SK-N-SH (cell line): ENCODE results near the gene FGF9. TPM values are rescaled to one million over a fixed set of nuclear protein-coding genes. Genes with fewer than 3 reads are reported as not detected.

ENCODE experiments used
- CTCF ChIA-PET: fragments of 300-600, 350-600 bp; formaldehyde crosslinking; extraction: SDS; loops from one replicate; lab custom pipeline; 2021; lab: Yijun Ruan, JAX
- POLR2A ChIA-PET: fragments of 350-600 bp; sonication (Branson Sonifier 250); formaldehyde crosslinking; extraction: SDS; loops from one replicate; lab custom pipeline; 2020; ENCODE audit warnings: antibody characterized with exemption, inconsistent platforms; lab: Yijun Ruan, JAX
- DNase-seq: peaks from one replicate; pipeline ENCODE4 v3.0.0; 2012
- H2AFZ ChIP-seq: fragments of 200-600 bp; sonication (generic); 2 replicates; pipeline ENCODE4 v1.8.1; 2016; ENCODE audit warnings: antibody characterized with exemption, mild to moderate bottlenecking, low read depth
- H3F3A ChIP-seq: fragments of 200-600 bp; sonication (generic); replicated peaks from 2 replicates; pipeline ENCODE3; 2016; ENCODE audit warnings: antibody characterized with exemption, mild to moderate bottlenecking; ENCODE audit not compliant: insufficient read depth
- H3K27ac ChIP-seq, 2 experiments: fragments of 200-500 bp in 1 of 2; fragments of 200-600 bp in 1 of 2; sonication (Bioruptor generic) in 1 of 2; sonication (generic), shearing (Covaris generic) in 1 of 2; 2 replicates each; pipeline versions ENCODE4 v1.5.1 to v1.6.1; 2014 to 2016; ENCODE audit warnings: low read depth in 2 of 2, inconsistent platforms in 1 of 2, low read length in 1 of 2, mild to moderate bottlenecking in 1 of 2, mixed read lengths in 1 of 2
- H3K27me3 ChIP-seq: fragments of 200-600 bp; sonication (generic), shearing (Covaris generic); 2 replicates; pipeline ENCODE4 v1.6.1; 2016; ENCODE audit warnings: mixed run types; ENCODE audit not compliant: insufficient read depth
- H3K36me3 ChIP-seq, 2 experiments: fragments of 200-500 bp in 1 of 2; fragments of 200-600 bp in 1 of 2; sonication (Bioruptor generic) in 1 of 2; sonication (generic) in 1 of 2; replicated peaks in 1 of 2; 2 replicates each; pipeline versions ENCODE3 to v1.5.1; 2014 to 2016; ENCODE audit warnings: low read length in 1 of 2, mild to moderate bottlenecking in 1 of 2; ENCODE audit not compliant: insufficient read depth in 2 of 2, control insufficient read depth in 1 of 2
- H3K4me1 ChIP-seq, 2 experiments: fragments of 200-500 bp in 1 of 2; fragments of 200-600 bp in 1 of 2; sonication (Bioruptor generic) in 1 of 2; sonication (generic), shearing (Covaris generic) in 1 of 2; 2 replicates each; pipeline versions ENCODE4 v1.5.1 to v1.6.1; 2014 to 2016; ENCODE audit warnings: low read depth in 1 of 2, low read length in 1 of 2, mixed run types in 1 of 2; ENCODE audit not compliant: insufficient read depth in 2 of 2, control insufficient read depth in 1 of 2
- H3K4me2 ChIP-seq: fragments of 200-600 bp; sonication (generic), shearing (Covaris generic); 2 replicates; pipeline ENCODE4 v1.6.1; 2017; ENCODE audit warnings: mixed run types
- H3K4me3 ChIP-seq, 2 experiments: fragments of 200-500 bp in 1 of 2; fragments of 200-600 bp in 1 of 2; sonication (Bioruptor generic) in 1 of 2; sonication (generic), shearing (Covaris generic) in 1 of 2; 2 replicates each; pipeline versions ENCODE4 v1.5.1 to v1.8.1; 2014 to 2016; ENCODE audit warnings: low read depth in 2 of 2, inconsistent platforms in 1 of 2, low read length in 1 of 2, mild to moderate bottlenecking in 1 of 2, mixed read lengths in 1 of 2, moderate library complexity in 1 of 2
- H3K79me2 ChIP-seq: fragments of 200-600 bp; sonication (generic); 2 replicates; pipeline ENCODE4 v1.8.1; 2017; ENCODE audit warnings: mild to moderate bottlenecking; ENCODE audit not compliant: insufficient read depth
- H3K9ac ChIP-seq: fragments of 200-600 bp; sonication (generic); 2 replicates; pipeline ENCODE4 v1.6.1; 2017; ENCODE audit warnings: mixed run types
- H3K9me2 ChIP-seq: fragments of 200-600 bp; sonication (generic); 2 replicates; pipeline ENCODE4 v1.6.1; 2017; ENCODE audit warnings: mixed run types
- H3K9me3 ChIP-seq: fragments of 200-600 bp; sonication (generic); 2 replicates; pipeline ENCODE4 v1.6.1; 2017; ENCODE audit warnings: mixed run types, mild to moderate bottlenecking, moderate library complexity
- H4K20me1 ChIP-seq: fragments of 200-600 bp; sonication (generic); 2 replicates; pipeline ENCODE4 v1.6.1; 2017; ENCODE audit warnings: mild to moderate bottlenecking, mixed run types; ENCODE audit not compliant: insufficient read depth
- CHD2 ChIP-seq: fragments of 150-350 bp; IDR thresholded peaks from 2 replicates; pipeline ENCODE4 v1.6.1; 2018; ENCODE audit warnings: low read length; ENCODE audit not compliant: partially characterized antibody
- CTCF ChIP-seq: fragments of 200-600 bp; sonication (generic); IDR thresholded peaks from 2 replicates; pipeline ENCODE4 v1.6.1; 2017; ENCODE audit warnings: antibody characterized with exemption, mild to moderate bottlenecking, moderate library complexity
- ELF1 ChIP-seq: IDR thresholded peaks from 2 replicates; pipeline ENCODE4 v1.4.0; 2012
- FOXJ3 ChIP-seq: sonication (generic); formaldehyde crosslinking; IDR thresholded peaks from 2 replicates; pipeline ENCODE4 v1.5.1; 2020; ENCODE audit warnings: mild to moderate bottlenecking, missing genetic modification reagents
- GABPA ChIP-seq: IDR thresholded peaks from 2 replicates; pipeline ENCODE4 v1.4.0; 2012; ENCODE audit warnings: low read depth, mild to moderate bottlenecking
- MAX ChIP-seq: IDR thresholded peaks from 2 replicates; pipeline ENCODE4 v1.4.0; 2012; ENCODE audit warnings: low read depth
- MXI1 ChIP-seq: IDR thresholded peaks from 2 replicates; pipeline ENCODE4 v1.6.1; 2012; ENCODE audit warnings: mild to moderate bottlenecking, low read depth, low read length, improper control_type of control experiment
- NRF1 ChIP-seq: IDR thresholded peaks from 2 replicates; pipeline ENCODE4 v1.6.1; 2012; ENCODE audit warnings: low read depth, mild to moderate bottlenecking, low read length
- POLR2AphosphoS5 ChIP-seq: IDR thresholded peaks from 2 replicates; pipeline ENCODE4 v1.6.1; 2012; ENCODE audit warnings: low read depth, low read length
- REST ChIP-seq: IDR thresholded peaks from 2 replicates; pipeline ENCODE4 v1.6.1; 2012; ENCODE audit warnings: mild to moderate bottlenecking, low read depth, low read length, moderate library complexity
- RFX5 ChIP-seq: IDR thresholded peaks from 2 replicates; pipeline ENCODE4 v1.6.1; 2012; ENCODE audit warnings: mild to moderate bottlenecking, improper control_type of control experiment, low read length
- SIN3A ChIP-seq: IDR thresholded peaks from 2 replicates; pipeline ENCODE4 v1.6.1; 2012; ENCODE audit warnings: low read depth, mild to moderate bottlenecking, low read length, moderate library complexity, borderline replicate concordance
- TAF1 ChIP-seq: IDR thresholded peaks from 2 replicates; pipeline ENCODE4 v1.6.1; 2012; ENCODE audit warnings: low read depth, mild to moderate bottlenecking, low read length, moderate library complexity, borderline replicate concordance
- TEAD4 ChIP-seq: IDR thresholded peaks from 2 replicates; pipeline ENCODE4 v1.4.0; 2012; ENCODE audit warnings: mild to moderate bottlenecking, borderline replicate concordance; ENCODE audit not compliant: insufficient read depth
- USF2 ChIP-seq: fragments of 150-350 bp; IDR thresholded peaks from 2 replicates; pipeline ENCODE4 v1.6.1; 2017; ENCODE audit warnings: antibody characterized with exemption, low read length, low read depth, borderline replicate concordance
- YY1 ChIP-seq: IDR thresholded peaks from 2 replicates; pipeline ENCODE4 v1.4.0; 2012; ENCODE audit warnings: low read depth, mild to moderate bottlenecking
- WGBS: methylation state at CpG from one replicate; pipeline ENCODE4 v1.1.6; 2017; ENCODE audit warnings: low lambda C conversion rate; 5-methylcytosine and 5-hydroxymethylcytosine counted together
- polyA plus RNA-seq, 3 experiments: library from polyadenylated mRNA; depleted of rRNA; stranded (reverse); fragments of >200 nt; gene quantifications; 2 replicates each; pipeline ENCODE4 v1.2.3, GENCODE V29; 2012

The FGF9 gene
- polyA plus RNA-seq, 1 of the 3 experiments (the other 2 are of a cell fraction), result not detected

- H3K4me3 ChIP-seq, result no peak overlapping the region
- ChIA-PET POLR2A (no interaction called here), CTCF (no interaction called here)
- H3F3A ChIP-seq, result no peaks in the 10 kb centered on the region
- TF ChIP-seq GABPA (no peak), USF2 (no peak), SIN3A (no peak), CTCF (no peak), NRF1 (no peak), MAX (no peak), YY1 (no peak), CHD2 (no peak), POLR2AphosphoS5 (no peak), RFX5 (no peak), ELF1 (no peak), TEAD4 (no peak), TAF1 (no peak), MXI1 (no peak), REST (no peak), FOXJ3 (CRISPR knock-in tag) (no peak)
- no peaks in the 10 kb centered on the region for H3K9me3 ChIP-seq
- H3K36me3 ChIP-seq, result no peaks in the 10 kb centered on the region
- no peaks in the 10 kb centered on the region for H3K27me3 ChIP-seq
- no peak overlapping the region for H3K27ac ChIP-seq
- H3K9ac ChIP-seq, result no peak overlapping the region
- no peaks in the 10 kb centered on the region for H3K4me1 ChIP-seq
- no peaks in the 10 kb centered on the region for H4K20me1 ChIP-seq
- H3K4me2 ChIP-seq, result no peak overlapping the region
- WGBS, result 0% methylated on average over 1 of the region's 1 CpG
- no peak for DNase-seq
- H3K79me2 ChIP-seq, result no peaks in the 10 kb centered on the region
- H2AFZ ChIP-seq, result no peak overlapping the region
- no peaks in the 10 kb centered on the region for H3K9me2 ChIP-seq
Observed at GRCh38 chr13:21748166-21748565, 77.3 kb downstream of the FGF9 start.
